ENCODE results near the gene ELOVL5. TPM values are rescaled to one million over a fixed set of nuclear protein-coding genes. Genes with fewer than 3 reads are reported as not detected.

Gene ELOVL5
- total RNA-seq, 4 donors from 2014 or later, result 14.3 to 63.1 (median 29.2) TPM

GRCh38 chr6:53377793-53378192 lies 29.0 kb upstream of the ELOVL5 start:
- no peak for DNase-seq
- in situ Hi-C loops (cut with MboI; ENCODE audit: low pct_ligation_motif_present in 1 of 4, low pct_unique_long_range_greater_than_20kb in 1 of 4, low sequenced_read_pairs in 3 of 4) (no loop called here), intact Hi-C loops (cut with DNase I; ENCODE audit: low total_unique reads) (no loop called here)
- H3K4me3 ChIP-seq, result no peak overlapping the region
- H3K36me3 ChIP-seq, result no peaks in the 10 kb centered on the region
- H3K4me1 ChIP-seq, result no peaks in the 10 kb centered on the region
- peaks cover 4% of the 10 kb centered on the region for H3K27me3 ChIP-seq
- WGBS, 2 donors (ENCODE audit: low coverage in 1 of 2), result 75 to 100% methylated on average over 1 to 3 of the region's 3 CpGs
- TF ChIP-seq CTCF (IDR thresholded peaks at IDR 0.05) (no peak), EP300 (IDR thresholded peaks at IDR 0.05; ENCODE audit: low read depth) (no peak), POLR2AphosphoS5 (IDR thresholded peaks at IDR 0.05) (no peak), POLR2A (IDR thresholded peaks at IDR 0.05) (no peak)
- no peaks in the 10 kb centered on the region for H3K9me3 ChIP-seq
- H3K27ac ChIP-seq, result no peak overlapping the region

- in situ Hi-C loops (cut with MboI; ENCODE audit: low pct_ligation_motif_present in 1 of 4, low pct_unique_long_range_greater_than_20kb in 1 of 4, low sequenced_read_pairs in 3 of 4), result no loop called here
- 20 to 63% methylated on average over 1 of the region's 1 CpG for WGBS, 2 donors (ENCODE audit: low coverage in 1 of 2)
- TF ChIP-seq CTCF (IDR thresholded peaks at IDR 0.05) (no peak), POLR2AphosphoS5 (IDR thresholded peaks at IDR 0.05) (no peak), EP300 (IDR thresholded peaks at IDR 0.05; ENCODE audit: low read depth) (no peak), POLR2A (IDR thresholded peaks at IDR 0.05) (no peak)
- no peaks in the 10 kb centered on the region for H3K36me3 ChIP-seq
- no peak overlapping the region for H3K4me3 ChIP-seq
- DNase-seq, result no peak
- H3K27ac ChIP-seq, result no peak overlapping the region
- intact Hi-C loops (cut with DNase I; ENCODE audit: low total_unique reads), result no loop called here
- H3K27me3 ChIP-seq, result peaks cover 4% of the 10 kb centered on the region
- no peaks in the 10 kb centered on the region for H3K9me3 ChIP-seq
- H3K4me1 ChIP-seq, result no peaks in the 10 kb centered on the region
Observed at GRCh38 chr6:53377289-53377688, 28.5 kb upstream of the ELOVL5 start.

- in situ Hi-C loops (cut with MboI; ENCODE audit: low pct_ligation_motif_present in 1 of 4, low pct_unique_long_range_greater_than_20kb in 1 of 4, low sequenced_read_pairs in 3 of 4), result no loop called here
- Histone ChIP-seq H3K9me3 (no peaks in the 10 kb centered on the region), H3K4me1 (no peaks in the 10 kb centered on the region), H3K27me3 (peaks cover 4% of the 10 kb centered on the region), H3K36me3 (no peaks in the 10 kb centered on the region), H3K27ac (no peak overlapping the region), H3K4me3 (no peak overlapping the region)
- TF ChIP-seq CTCF (IDR thresholded peaks at IDR 0.05) (no peak), EP300 (IDR thresholded peaks at IDR 0.05; ENCODE audit: low read depth) (no peak), POLR2A (IDR thresholded peaks at IDR 0.05) (no peak), POLR2AphosphoS5 (IDR thresholded peaks at IDR 0.05) (no peak)
- DNase-seq, result no peak
- intact Hi-C loops (cut with DNase I; ENCODE audit: low total_unique reads), result no loop called here
- WGBS, 2 donors (ENCODE audit: low coverage in 1 of 2), result 73 to 77% methylated on average over 5 of the region's 5 CpGs
Observed at GRCh38 chr6:53376661-53377226, 28.0 kb upstream of the ELOVL5 start.

GRCh38 chr6:53375847-53376246 lies 27.1 kb upstream of the ELOVL5 start:
- TF ChIP-seq CTCF (IDR thresholded peaks at IDR 0.05), result no peak
- no peak for TF ChIP-seq POLR2A (IDR thresholded peaks at IDR 0.05)
- TF ChIP-seq POLR2AphosphoS5 (IDR thresholded peaks at IDR 0.05), result no peak
- TF ChIP-seq EP300 (IDR thresholded peaks at IDR 0.05; ENCODE audit: low read depth), result no peak
- intact Hi-C loops (cut with DNase I; ENCODE audit: low total_unique reads), result no loop called here
- no peak for DNase-seq
- Histone ChIP-seq H3K9me3 (no peaks in the 10 kb centered on the region), H3K4me1 (no peaks in the 10 kb centered on the region), H3K4me3 (no peak overlapping the region), H3K36me3 (no peaks in the 10 kb centered on the region), H3K27ac (no peak overlapping the region), H3K27me3 (peaks cover 4% of the 10 kb centered on the region)
- in situ Hi-C loops (cut with MboI; ENCODE audit: low pct_ligation_motif_present in 1 of 4, low pct_unique_long_range_greater_than_20kb in 1 of 4, low sequenced_read_pairs in 3 of 4), result no loop called here
